ENCODE measurements around the gene ZNF205. TPM values are rescaled to one million over a fixed set of nuclear protein-coding genes. Genes with fewer than 3 reads are reported as not detected.
"Not testable (repeated sequence)": the region's sequence is repeated elsewhere in the genome, so short reads cannot be mapped to it uniquely, and the experiment has no call there.

The ZNF205 gene
- total RNA-seq, 4 donors from 2014 or later, result 10.6 to 25.0 (median 17.1) TPM

GRCh38 chr16:3080024-3080423 lies 32.4 kb upstream of the ZNF205 start:
- no peak for DNase-seq (ENCODE audit: extremely low spot score)
- H3K36me3 ChIP-seq, result peaks cover 0 to 15% (median 0%) of the 10 kb centered on the region in 4 donors
- H3K9me3 ChIP-seq, result no peaks in the 10 kb centered on the region
- no peak for TF ChIP-seq POLR2AphosphoS5 (IDR thresholded peaks at IDR 0.05)
- no peak for TF ChIP-seq EP300 (IDR thresholded peaks at IDR 0.05)
- TF ChIP-seq, protein P1, sequence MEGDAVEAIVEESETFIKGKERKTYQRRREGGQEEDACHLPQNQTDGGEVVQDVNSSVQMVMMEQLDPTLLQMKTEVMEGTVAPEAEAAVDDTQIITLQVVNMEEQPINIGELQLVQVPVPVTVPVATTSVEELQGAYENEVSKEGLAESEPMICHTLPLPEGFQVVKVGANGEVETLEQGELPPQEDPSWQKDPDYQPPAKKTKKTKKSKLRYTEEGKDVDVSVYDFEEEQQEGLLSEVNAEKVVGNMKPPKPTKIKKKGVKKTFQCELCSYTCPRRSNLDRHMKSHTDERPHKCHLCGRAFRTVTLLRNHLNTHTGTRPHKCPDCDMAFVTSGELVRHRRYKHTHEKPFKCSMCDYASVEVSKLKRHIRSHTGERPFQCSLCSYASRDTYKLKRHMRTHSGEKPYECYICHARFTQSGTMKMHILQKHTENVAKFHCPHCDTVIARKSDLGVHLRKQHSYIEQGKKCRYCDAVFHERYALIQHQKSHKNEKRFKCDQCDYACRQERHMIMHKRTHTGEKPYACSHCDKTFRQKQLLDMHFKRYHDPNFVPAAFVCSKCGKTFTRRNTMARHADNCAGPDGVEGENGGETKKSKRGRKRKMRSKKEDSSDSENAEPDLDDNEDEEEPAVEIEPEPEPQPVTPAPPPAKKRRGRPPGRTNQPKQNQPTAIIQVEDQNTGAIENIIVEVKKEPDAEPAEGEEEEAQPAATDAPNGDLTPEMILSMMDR (IDR thresholded peaks at IDR 0.05), result no peak
- TF ChIP-seq POLR2A (IDR thresholded peaks at IDR 0.05; ENCODE audit: low read depth), result no peak
- intact Hi-C loops (cut with DNase I), result no loop called here
- no peaks in the 10 kb centered on the region for H3K27me3 ChIP-seq
- peaks cover 0 to 10% (median 4%) of the 10 kb centered on the region in 4 donors for H3K4me1 ChIP-seq
- 89% methylated on average over 17 of the region's 17 CpGs for WGBS
- H3K27ac ChIP-seq (replicated peaks in 1 of 4), result no peak overlapping the region
- no peak overlapping the region for H3K4me3 ChIP-seq

GRCh38 chr16:3081957-3082356 lies 30.4 kb upstream of the ZNF205 start:
- intact Hi-C loops (cut with DNase I); H3K27ac ChIP-seq (replicated peaks in 1 of 4); DNase-seq (ENCODE audit: extremely low spot score); H3K9me3 ChIP-seq; H3K4me3 ChIP-seq; H3K27me3 ChIP-seq: not testable (repeated sequence)
- Histone ChIP-seq H3K4me1 (peaks cover 0 to 10% (median 3%) of the 10 kb centered on the region in 4 donors), H3K36me3 (peaks cover 0 to 12% (median 0%) of the 10 kb centered on the region in 4 donors)
- WGBS, result 94% methylated on average over 13 of the region's 13 CpGs

DNA sequence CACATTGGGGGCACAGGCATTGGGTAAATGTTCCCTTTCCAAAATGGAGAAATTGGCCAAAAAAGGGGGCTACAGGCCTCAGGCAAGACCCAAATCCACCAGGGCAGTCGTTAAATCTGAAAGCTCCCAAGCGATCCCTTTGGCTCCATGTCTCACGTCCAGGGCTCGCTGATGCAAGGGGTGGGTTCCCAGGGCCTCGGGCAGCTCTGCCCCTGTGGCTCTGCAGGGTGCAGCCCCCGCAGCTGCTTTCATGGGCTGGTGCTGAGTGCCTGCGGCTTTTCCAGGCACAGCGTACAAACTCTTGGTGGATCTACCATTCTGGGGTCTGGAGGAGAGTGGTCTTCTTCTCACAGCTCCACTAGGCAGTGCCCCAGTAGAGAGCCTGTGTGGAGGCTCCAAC lies 29.0 kb upstream of the ZNF205 start:
- H3K27ac ChIP-seq (replicated peaks in 1 of 4); H3K36me3 ChIP-seq; H3K27me3 ChIP-seq; DNase-seq (ENCODE audit: extremely low spot score); H3K4me3 ChIP-seq; H3K9me3 ChIP-seq; intact Hi-C loops (cut with DNase I): not testable (repeated sequence)
- peaks cover 14 to 23% (median 14%) of the 10 kb centered on the region in 4 donors for H3K4me1 ChIP-seq
- 80% methylated on average over 1 of the region's 8 CpGs for WGBS

GRCh38 chr16:3084491-3084890 lies 27.9 kb upstream of the ZNF205 start:
- H3K27ac ChIP-seq (replicated peaks in 1 of 4), result no peak overlapping the region
- 74% methylated on average over 1 of the region's 1 CpG for WGBS
- intact Hi-C loops (cut with DNase I), result no loop called here

GRCh38 chr16:3084969-3085670 lies 27.3 kb upstream of the ZNF205 start:
- Histone ChIP-seq H3K9me3 (no peaks in the 10 kb centered on the region), H3K4me3 (no peak overlapping the region), H3K4me1 (peaks cover 14 to 23% (median 18%) of the 10 kb centered on the region in 4 donors), H3K27me3 (peaks cover 0 to 12% (median 0%) of the 10 kb centered on the region in 4 donors), H3K27ac (replicated peaks in 1 of 4) (no peak overlapping the region), H3K36me3 (no peaks in the 10 kb centered on the region)
- no peak for DNase-seq (ENCODE audit: extremely low spot score)
- intact Hi-C loops (cut with DNase I), result no loop called here
- WGBS, result 85% methylated on average over 7 of the region's 7 CpGs
- TF ChIP-seq EP300 (IDR thresholded peaks at IDR 0.05), result no peak
- no peak for TF ChIP-seq POLR2AphosphoS5 (IDR thresholded peaks at IDR 0.05)
- TF ChIP-seq, protein P1 (IDR thresholded peaks at IDR 0.05), result no peak
- TF ChIP-seq POLR2A (IDR thresholded peaks at IDR 0.05; ENCODE audit: low read depth), result no peak

More at GRCh38 chr16:3084491-3084890, 27.9 kb upstream of the ZNF205 start:
- peaks cover 0 to 6% (median 0%) of the 10 kb centered on the region in 4 donors for H3K27me3 ChIP-seq
- DNase-seq (ENCODE audit: extremely low spot score), result no peak
- H3K4me1 ChIP-seq, result peaks cover 14 to 23% (median 18%) of the 10 kb centered on the region in 4 donors
- H3K36me3 ChIP-seq, result no peaks in the 10 kb centered on the region
- H3K9me3 ChIP-seq, result no peaks in the 10 kb centered on the region
- H3K4me3 ChIP-seq, result no peak overlapping the region
- TF ChIP-seq POLR2AphosphoS5 (IDR thresholded peaks at IDR 0.05) (no peak), EP300 (IDR thresholded peaks at IDR 0.05) (no peak), POLR2A (IDR thresholded peaks at IDR 0.05; ENCODE audit: low read depth) (no peak)
- TF ChIP-seq, protein P1 (IDR thresholded peaks at IDR 0.05), result no peak
